NCI-H2196 treated with DMSO at 0.1 percent for 48 hours (cell line): ENCODE data around the gene MPPE1.
A peak's percentile ranks its signal among the peaks of the same experiment; 100 is the strongest.

Source experiments
- DNase-seq: peaks from one replicate; lab custom pipeline; 2025; ENCODE audit not compliant: unreplicated experiment; lab: John Stamatoyannopoulos, UW

The MPPE1 gene

GRCh38 chr18:11885278-11885947, 22.7 kb downstream of the MPPE1 start:
- no peak for DNase-seq

DNA sequence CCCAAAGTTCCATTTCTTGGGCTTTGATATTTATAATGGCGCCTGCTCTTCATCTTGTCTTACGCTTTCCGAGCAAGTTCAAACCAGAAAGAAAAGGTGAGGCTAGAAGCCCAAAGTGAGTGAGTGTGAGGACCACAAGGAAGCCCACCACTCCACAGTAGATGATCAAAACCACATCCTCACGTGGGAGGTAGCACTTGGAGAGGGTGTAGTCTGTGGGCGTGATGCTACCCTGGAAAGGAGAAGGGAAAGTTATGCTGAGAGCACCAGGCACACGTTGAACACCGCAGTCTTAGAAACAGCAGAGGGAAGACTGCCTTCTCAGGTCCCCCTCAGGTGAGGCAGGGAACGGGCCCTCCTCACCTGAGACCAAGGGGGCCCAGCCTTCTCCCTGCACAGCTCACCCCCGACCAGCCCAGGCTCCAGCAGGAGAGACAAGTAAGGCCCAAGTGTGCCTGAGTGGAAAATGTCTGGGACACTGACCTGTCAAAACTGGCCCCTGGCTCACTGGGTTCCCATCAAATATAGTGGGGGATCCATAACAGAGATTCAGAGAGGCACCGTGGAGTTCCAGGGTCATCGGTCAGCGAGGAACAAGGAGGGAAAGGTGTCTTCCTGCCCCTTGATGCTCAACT, 23.6 kb downstream of the MPPE1 start:
- no peak for DNase-seq

- DNase-seq: no peak
Measured at GRCh38 chr18:11883153-11883552, 25.0 kb downstream of the MPPE1 start.

DNA sequence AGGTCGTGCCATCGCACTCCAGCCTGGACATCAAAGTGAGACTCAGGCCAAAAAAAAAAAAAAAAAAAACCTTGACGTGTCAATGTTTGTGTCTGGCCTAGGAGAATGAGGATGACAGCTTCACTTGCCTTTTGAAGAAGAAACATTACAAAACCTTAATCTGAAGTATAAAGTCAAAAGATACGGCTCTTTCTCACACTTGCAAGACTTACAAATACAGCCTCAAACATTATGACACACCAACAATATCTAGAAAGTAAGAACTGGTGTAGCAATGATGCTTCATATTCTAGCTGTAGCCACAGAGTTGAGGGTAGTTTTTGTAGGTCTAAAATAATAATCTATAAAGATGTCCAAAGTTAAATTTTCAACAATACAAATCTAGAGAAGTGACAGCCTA, 25.5 kb downstream of the MPPE1 start:
- DNase-seq: no peak

DNA sequence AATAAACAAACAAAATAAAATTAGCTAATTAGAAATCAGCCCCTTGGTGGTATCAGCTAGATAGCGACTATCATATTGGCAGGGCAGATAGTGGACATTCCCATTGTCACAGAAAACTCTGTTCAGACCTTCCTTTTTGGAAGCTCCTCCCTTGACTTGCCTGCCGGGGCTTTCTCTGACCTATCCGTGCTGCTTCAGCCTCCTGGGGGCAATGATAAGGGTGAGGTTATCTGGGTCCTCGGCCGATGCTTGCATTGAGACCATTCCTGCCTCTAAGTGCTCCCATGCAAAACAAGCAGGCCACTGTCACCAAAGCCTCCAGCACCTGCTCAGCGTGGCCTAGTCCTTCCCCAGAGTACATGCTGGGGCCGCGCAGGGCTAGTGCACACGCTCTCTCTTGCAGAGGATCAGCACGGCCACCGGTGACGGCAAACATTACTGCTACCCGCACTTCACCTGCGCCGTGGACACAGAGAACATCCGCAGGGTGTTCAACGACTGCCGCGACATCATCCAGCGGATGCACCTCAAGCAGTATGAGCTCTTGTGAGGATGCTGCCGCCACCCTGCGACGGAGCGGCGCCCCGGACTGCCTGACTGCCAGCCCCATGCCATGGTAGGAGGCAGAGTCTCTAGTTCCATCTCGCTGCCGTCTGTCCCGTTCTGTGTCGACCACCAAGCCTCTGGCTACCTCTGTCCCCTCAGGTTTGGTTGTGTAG, 27.4 kb downstream of the MPPE1 start:
- no peak for DNase-seq

GRCh38 chr18:11877497-11878135, 30.5 kb downstream of the MPPE1 start:
- no peak for DNase-seq

DNA sequence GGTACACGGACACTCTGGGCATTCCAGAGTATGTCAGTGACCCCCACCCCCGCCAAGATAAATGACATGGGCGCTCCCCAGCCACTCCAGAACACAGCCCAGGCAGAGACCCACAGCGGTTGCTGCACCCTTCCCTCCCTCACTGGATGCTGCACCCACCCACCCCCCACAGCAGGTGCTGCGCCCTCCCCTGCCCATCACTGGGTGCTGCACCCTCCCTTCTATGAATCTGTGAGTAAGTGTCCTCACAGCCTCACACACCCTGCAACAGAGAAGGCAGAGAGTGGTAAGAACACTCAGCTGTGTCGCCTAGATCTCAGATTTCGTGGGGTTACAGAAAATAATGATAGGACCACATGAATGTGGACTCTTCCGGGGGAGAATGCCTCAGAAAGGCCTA, 33.4 kb downstream of the MPPE1 start:
- DNase-seq: no peak

- no peak for DNase-seq
Measured at GRCh38 chr18:11873670-11874340, 34.3 kb downstream of the MPPE1 start.

GRCh38 chr18:11872479-11873136, 35.5 kb downstream of the MPPE1 start:
- peak; percentile 25 for DNase-seq

DNA sequence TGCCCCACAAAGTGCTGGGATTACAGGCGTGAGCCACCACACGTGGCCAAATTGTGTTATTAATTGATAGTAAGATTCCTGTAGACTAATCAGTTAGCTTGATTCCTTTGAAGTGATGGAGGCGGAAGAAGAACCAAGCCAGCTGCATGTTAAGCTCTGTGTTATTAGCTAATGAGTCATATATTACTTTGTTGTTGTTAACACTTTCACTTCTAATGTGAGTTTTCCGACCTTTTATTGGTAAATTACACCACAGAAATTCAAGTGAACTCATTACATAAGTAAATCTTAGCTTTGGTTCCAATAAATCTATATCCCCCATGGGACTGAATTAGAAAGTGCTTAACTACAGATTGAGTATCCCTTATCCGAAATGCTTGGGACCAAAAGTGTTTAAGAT, 36.6 kb downstream of the MPPE1 start:
- DNase-seq: no peak

DNA sequence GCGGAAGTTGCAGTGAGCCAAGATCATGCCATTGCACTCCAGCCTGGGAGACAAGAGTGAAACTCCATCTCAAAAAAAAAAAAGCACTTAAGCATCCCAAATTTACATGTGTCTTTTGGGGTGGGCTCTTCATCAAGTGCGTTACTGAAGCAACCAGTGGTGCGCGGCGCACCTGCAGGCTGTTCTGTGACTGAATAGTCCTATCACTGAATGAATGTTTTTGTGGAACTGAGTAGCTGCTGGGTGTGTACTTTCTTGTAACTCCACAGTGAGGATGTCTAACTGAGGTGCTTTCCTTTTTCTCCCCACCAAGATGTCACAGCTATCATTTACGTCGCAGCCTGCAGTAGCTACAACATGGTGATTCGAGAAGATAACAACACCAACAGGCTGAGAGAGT, 39.9 kb downstream of the MPPE1 start:
- DNase-seq: no peak

DNA sequence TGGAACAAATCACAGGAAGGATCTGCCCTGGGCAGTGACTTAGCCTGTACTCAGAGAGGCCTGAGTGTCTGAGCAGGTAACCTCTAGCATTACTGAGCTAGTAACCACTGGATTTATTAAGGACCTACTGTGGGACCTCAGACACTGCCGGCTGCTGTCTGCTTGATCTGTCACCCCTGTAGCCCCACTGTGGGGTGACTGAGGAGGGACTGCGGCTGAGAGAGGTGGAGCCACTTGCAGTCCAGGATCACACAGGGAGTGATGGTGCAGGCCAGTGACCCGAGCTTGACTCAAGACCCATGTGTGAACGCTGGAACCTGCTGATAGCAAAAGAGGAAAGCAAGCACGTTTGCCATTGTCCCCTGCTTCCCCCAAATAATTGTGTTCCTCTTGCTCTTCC, 41.4 kb downstream of the MPPE1 start:
- no peak for DNase-seq

- DNase-seq: no peak
Measured at GRCh38 chr18:11866329-11866728, 41.8 kb downstream of the MPPE1 start.

DNA sequence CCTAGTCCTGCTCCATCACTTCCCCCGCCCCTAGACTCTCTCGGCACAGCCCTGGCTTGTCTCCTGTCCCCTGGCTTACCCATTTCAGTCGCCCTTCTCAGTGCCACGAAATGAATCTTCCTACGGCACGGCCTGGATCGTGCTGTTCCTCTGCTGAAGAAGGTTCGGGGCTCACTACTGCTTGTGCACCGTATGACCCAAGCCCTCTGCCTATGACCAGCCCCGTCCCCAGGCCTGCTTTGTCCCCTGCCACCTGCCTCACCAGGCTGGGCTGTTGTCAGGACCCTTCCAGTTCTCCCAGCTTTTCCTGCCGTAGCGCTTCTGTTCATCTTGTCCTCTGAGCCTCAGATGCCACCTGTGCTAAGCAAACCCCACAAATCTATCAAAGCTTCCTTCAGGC, 43.0 kb downstream of the MPPE1 start:
- no peak for DNase-seq

DNA sequence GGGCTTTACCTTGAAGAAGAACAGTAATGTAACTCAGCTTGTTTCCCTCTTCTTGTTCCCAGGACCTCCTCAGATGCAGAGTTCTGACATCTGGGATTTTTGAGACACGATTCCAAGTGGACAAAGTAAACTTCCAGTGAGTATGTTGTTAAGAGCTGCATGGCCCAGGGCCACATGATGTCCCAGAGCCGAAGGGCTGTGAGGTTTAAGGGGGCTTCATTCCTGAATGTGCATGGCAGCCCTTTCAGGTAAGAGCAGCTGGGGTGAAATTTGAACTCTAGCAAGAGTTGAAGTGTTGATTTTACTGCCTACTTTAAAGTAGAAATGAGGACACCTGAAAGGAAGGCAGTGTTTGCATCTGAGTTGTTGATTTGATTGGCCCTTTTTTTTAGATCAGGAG, 43.6 kb downstream of the MPPE1 start:
- DNase-seq: no peak

DNA sequence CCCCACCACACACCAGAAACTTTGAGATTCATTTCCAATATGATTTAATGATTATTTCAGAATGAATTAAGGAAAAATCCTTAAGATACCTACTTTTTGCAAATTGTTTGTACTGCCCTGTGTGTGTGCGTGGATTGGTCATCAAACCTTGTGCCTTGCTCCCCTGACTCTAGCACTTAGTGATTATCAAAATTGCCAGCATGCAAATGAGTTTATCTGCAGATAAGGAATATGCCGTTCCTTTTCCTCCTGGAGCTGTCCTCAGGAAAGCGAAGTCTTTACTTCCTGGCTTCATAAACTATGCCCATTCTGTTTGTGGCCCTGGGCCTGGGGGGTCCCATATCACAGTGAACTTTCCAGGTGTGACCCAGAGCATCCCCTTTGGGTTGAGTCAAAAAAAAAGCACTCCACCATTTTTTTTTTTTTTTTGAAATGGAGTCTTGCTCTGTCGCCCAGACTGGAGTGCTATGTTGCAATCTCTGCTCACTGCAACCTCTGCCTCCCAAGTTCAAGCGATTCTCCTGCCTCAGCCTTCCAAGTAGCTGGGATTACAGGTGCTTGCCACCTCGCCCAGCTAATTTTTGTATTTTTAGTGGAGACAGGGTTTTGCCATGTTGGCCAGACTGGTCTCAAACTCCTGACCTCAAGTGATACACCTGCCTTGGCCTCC, 45.5 kb downstream of the MPPE1 start:
- DNase-seq: no peak

DNA sequence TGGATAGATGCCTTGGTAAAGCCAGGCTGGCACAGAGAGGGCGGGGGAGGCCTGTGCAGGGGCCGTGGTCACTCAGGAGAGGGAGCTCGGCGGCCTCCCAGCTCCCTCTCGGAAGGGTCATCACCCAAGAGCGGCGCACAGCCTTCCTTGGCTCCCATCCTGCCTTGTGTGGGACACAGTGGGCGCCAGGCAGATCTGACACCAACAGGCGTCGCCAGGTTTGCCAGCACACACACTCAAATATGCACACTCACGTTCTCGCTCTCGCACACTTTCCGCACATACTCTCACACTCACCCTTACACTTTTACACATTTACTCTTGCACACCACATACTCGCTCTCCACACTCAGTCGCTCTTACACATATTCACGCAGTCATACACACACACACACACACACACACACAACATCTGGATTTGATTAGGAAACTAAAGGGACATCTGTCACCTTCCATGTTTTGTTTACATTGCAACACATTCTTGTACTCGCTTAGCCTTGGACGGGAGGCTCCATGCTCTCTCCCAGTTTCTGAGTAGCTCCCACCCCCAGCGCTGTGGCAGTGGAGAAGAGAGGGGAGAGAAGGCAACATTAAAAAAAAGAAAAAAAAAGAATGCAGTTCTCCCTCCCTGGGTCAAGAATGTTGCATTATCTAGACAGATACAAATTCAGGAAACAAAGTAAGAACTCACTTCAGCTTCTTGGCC, 46.4 kb downstream of the MPPE1 start:
- DNase-seq: no peak

DNA sequence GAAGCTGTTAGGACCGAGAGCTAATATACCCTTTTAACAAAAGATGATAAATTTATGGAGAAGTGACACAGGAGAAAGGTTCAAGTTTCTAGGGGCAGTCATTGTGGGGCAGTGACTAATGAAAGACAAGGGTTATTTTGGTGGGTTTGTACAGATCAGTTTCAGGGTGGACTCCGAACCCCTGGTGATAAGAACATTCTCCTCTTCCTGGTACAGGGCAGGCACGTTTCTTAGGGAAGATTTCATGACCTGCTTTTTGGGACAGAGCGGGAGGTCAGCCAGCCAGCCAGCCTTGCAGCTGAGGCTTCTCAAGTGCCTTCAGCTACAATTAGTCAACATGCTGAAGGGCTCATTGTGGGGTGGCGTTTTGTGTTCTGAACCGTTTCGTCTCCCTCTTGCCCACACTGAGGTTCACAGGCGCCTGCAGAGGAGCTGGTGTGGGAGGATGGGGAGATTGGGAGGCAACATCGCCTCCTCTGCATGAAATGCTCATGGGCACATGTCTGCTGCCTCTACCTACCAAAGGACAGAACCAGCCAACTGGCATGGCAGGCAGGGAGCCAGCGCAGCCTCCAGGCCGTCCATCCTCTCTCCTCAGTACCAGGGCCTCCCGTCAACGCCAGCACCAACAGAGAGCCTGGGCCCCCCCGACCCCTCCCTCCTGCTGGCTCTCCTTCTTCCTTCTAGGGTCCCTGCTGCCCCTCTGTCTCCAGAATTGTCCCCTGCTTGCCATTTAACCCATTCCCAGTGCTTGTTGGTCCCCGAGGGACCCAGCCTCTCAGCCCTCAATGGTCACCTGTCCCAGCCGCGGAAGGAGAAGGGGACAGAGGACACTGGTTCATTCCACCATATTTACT, 47.3 kb downstream of the MPPE1 start:
- DNase-seq: no peak

DNA sequence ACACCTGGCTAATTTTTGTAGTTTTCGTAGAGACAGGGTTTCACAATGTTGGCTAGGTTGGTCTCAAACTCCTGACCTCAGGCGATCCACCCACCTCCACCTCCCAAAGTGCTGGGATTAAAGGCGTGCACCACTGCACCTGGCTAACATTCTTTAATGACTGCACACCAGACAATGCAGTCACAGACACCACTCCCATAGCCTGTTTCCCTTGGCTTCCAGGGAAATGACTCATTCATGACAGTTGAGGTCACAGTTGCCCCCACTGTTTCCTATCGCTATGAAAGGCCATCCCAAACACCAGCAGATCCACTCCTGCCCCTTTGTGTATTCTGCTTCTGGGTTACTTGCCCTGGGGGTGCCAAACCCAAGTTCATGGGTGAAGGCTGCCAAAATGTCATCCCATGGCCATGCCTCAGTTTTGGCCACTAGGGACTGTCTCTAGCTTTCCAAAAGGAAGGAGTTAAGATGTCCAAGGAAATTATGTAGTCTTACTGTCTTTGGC, 48.2 kb downstream of the MPPE1 start:
- DNase-seq: no peak
